Nephron progenitor cell (in vitro differentiated cells): ENCODE data around the gene SLC25A39.

ENCODE experiments used
- DNase-seq: peaks from one replicate; pipeline ENCODE4 v3.0.0; 2021
- H3K27ac Mint-ChIP-seq: 2 replicates; pipeline ENCODE4 v1.8.0; 2021; ENCODE audit warnings: mild to moderate bottlenecking, moderate library complexity, mixed read lengths
- H3K27me3 Mint-ChIP-seq: 2 replicates; pipeline ENCODE4 v1.8.0; 2021; ENCODE audit warnings: mild to moderate bottlenecking, low read depth, mixed read lengths; ENCODE audit not compliant: poor library complexity
- H3K36me3 Mint-ChIP-seq: 2 replicates; pipeline ENCODE4 v1.8.0; 2021; ENCODE audit warnings: low read depth, mixed read lengths
- H3K4me1 Mint-ChIP-seq: 2 replicates; pipeline ENCODE4 v1.8.0; 2021; ENCODE audit warnings: mixed read lengths
- H3K4me3 Mint-ChIP-seq: 2 replicates; pipeline ENCODE4 v1.8.0; 2021; ENCODE audit warnings: mild to moderate bottlenecking, moderate library complexity, mixed read lengths
- H3K9me3 Mint-ChIP-seq: 2 replicates; pipeline ENCODE4 v1.8.0; 2021; ENCODE audit warnings: mild to moderate bottlenecking, moderate library complexity, mixed read lengths
- TF ChIP-seq, protein P1 (sequence below): fragments of 200-600 bp; sonication (generic); IDR thresholded peaks from 2 replicates; pipeline ENCODE4 v1.5.0; 2021; ENCODE audit warnings: antibody characterized with exemption

The SLC25A39 gene

DNA sequence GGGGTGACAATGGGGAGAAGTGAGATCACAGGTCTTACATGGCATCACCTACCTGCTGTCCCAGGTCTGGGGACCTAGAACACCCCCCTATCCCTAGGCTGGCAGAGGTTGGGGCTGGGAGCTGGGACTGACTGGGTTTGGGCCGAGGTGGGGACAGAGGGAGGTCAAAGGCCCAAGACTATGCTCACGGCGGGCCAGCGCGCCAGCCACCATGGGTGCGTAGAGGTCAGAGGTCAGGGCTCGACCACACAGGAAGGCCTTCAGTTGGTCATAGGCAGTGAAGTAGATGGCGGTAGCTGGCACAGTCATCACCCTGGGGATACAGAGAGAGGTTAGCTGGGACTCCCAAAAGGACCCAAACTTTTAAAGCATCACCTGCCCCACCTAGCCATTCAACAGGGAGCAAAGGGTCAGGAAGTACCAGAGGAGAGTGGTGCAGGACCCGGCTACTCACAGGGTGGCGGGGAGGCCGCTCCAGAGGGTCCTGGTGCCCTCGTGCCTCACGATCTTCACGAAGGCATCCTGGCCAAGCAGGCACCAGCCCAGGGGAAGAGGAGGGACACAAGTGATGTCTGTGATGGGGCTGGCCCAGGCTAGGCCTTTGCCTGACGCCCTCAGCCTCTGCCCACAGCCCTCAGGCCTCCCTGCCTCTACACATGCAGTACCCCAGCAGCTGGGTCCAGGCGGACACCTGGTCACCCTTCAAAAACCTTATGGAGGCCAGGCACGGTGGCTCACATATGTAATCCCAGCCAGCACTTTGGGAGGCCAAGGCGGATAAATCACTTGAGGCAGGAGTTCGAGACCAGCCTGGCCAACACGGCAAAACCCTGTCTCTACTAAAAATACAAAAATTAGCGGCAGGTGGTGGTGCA is 3.1 kb downstream of the SLC25A39 start:
- H3K4me1 Mint-ChIP-seq = peaks cover 14% of the 10 kb centered on the region
- TF ChIP-seq, protein P1, sequence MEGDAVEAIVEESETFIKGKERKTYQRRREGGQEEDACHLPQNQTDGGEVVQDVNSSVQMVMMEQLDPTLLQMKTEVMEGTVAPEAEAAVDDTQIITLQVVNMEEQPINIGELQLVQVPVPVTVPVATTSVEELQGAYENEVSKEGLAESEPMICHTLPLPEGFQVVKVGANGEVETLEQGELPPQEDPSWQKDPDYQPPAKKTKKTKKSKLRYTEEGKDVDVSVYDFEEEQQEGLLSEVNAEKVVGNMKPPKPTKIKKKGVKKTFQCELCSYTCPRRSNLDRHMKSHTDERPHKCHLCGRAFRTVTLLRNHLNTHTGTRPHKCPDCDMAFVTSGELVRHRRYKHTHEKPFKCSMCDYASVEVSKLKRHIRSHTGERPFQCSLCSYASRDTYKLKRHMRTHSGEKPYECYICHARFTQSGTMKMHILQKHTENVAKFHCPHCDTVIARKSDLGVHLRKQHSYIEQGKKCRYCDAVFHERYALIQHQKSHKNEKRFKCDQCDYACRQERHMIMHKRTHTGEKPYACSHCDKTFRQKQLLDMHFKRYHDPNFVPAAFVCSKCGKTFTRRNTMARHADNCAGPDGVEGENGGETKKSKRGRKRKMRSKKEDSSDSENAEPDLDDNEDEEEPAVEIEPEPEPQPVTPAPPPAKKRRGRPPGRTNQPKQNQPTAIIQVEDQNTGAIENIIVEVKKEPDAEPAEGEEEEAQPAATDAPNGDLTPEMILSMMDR = no peak
- no peak overlapping the region for H3K4me3 Mint-ChIP-seq
- no peak for DNase-seq
- peaks cover 43% of the 10 kb centered on the region for H3K27me3 Mint-ChIP-seq
- H3K9me3 Mint-ChIP-seq = peaks cover 4% of the 10 kb centered on the region
- H3K36me3 Mint-ChIP-seq = peaks cover 6% of the 10 kb centered on the region
- no peak overlapping the region for H3K27ac Mint-ChIP-seq

DNA sequence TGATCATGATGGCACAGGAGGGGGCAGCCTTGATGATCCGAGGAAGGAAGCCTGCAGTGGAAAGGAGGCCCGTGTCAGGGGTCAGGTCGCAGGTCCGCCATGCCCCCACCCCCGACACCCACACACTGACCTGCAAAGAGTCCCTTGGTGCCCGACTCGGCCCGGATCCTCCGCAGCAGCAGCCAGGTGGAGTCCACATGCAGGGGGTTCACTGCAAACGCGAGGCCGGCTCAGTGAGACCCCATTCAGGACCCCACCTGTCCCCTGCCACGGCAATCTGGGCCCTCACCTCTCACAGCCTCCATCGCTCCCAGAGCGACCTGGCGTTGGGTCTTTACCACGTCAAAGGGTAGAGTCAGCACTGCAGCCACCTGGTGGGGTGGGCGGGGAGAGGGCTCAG is 4.6 kb downstream of the SLC25A39 start:
- no peak for DNase-seq
- Mint-ChIP-seq H3K9me3 (peaks cover 4% of the 10 kb centered on the region), H3K4me3 (no peak overlapping the region), H3K4me1 (peaks cover 26% of the 10 kb centered on the region), H3K36me3 (peaks cover 6% of the 10 kb centered on the region), H3K27ac (no peak overlapping the region), H3K27me3 (peaks cover 44% of the 10 kb centered on the region)
- TF ChIP-seq, protein P1 = no peak

DNA sequence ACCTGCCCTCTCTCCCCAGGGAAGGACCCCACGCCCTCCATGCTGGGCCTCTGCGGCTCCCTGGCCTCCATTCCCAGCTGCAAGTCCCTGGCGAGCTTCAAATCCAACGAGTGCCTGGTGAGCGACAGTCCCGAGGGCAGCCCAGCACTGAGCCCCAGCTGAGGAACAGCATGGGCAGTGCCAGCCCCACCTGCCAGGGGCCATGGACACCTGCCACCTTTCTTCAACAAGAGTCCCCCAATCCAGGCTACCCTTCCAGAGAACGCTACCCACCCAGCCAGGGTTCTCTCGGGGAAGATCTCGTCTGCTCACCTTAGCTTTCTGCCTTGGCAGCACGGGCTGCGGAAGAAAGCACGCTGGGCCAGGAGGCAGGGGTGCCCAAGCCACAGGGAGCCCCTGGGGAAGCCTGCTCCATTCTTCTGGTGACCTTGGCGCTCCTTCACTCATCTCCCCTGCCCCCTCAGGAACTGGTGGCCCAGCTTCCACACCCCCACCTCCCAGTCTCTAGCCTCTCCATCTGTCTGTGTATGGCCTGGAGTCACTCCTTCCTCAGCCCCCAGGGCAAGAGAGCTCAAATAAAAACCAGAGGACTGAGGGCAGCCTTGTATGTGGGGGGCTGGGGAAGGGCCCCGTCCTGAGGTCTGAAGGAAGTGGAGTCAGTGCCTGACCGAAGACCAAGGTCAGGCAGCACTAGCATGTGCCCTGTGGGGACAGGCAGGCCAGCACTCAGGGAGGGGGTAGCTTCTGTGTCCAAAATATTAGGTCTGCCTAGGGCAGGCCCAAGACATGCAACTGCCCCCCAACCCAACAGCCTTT is 6.3 kb downstream of the SLC25A39 start:
- TF ChIP-seq, protein P1 = no peak
- peaks cover 18% of the 10 kb centered on the region for H3K4me1 Mint-ChIP-seq
- H3K4me3 Mint-ChIP-seq = no peak overlapping the region
- H3K36me3 Mint-ChIP-seq = peaks cover 6% of the 10 kb centered on the region
- no peak for DNase-seq
- H3K9me3 Mint-ChIP-seq = peaks cover 4% of the 10 kb centered on the region
- H3K27ac Mint-ChIP-seq = no peak overlapping the region
- H3K27me3 Mint-ChIP-seq = peaks cover 56% of the 10 kb centered on the region

DNA sequence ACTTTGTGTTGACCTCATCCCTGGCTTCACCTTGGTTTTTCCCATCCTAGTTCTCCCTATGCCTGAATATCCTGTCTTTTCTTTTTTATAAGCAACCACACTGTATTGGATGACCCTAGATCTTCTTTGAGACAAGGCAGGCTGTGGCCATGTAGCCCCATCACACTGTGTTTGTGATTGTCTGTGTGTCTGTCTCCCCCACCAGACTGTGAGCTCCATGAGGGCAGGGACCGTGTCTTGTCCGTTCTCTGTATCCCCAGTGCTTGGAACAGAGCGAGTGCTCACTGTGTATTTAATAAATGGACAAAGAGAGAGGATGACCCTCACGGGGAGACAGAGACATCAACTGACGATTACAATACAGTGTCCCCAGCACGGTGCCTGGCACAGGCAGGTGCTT is 7.1 kb downstream of the SLC25A39 start:
- peaks cover 4% of the 10 kb centered on the region for H3K9me3 Mint-ChIP-seq
- H3K27me3 Mint-ChIP-seq = peaks cover 63% of the 10 kb centered on the region
- TF ChIP-seq, protein P1 = no peak
- H3K4me3 Mint-ChIP-seq = peak overlapping the region; percentile 61
- no peak overlapping the region for H3K27ac Mint-ChIP-seq
- H3K36me3 Mint-ChIP-seq = peaks cover 6% of the 10 kb centered on the region
- no peak for DNase-seq
- H3K4me1 Mint-ChIP-seq = peaks cover 18% of the 10 kb centered on the region

DNA sequence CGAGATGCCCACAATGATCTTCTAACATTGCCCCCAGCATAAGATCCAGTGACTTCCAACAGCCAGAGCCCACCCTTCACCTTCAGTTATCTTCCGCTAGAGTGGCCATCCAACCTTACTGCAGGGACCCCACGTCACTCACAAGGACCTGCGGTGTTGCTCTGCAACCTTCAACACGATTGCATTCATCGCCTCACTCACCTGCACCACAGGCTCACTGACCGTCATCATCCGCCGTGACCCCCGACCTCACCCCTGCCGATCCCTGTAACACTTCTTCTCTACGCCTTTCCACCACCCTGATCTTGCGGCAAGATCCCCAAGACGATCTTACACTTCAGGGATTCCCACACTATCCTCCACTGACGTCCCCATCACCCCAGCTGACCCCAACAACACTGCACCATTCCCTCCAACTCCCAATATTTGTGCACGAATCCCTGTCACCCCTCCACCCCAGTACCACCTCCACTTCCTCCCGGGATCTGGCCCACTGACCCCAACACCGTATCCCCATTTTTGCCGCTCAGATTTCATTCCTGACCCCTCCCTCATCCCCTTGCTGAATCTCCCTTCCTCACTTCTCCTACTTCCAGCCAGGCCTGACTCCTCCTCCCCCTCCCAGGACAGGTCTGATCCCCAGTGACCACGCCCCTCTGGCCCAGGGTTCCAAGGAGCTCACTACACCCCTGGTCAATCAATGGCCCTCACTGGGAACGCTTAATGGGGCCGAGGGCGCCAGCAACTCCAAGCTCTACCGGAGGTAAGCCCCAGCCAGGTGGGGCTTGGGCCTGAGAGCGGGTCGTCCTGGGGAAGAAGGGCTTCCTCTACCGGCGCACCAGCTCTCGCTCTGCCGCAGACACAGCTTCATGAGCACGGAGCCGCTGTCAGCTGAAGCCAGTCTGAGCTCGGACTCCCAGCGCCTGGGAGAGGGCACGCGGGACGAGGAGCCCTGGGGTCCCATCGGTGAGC is 8.6 kb downstream of the SLC25A39 start:
- Mint-ChIP-seq H3K4me1 (peaks cover 18% of the 10 kb centered on the region), H3K4me3 (peak overlapping the region; percentile 79), H3K36me3 (peaks cover 6% of the 10 kb centered on the region), H3K9me3 (peaks cover 4% of the 10 kb centered on the region), H3K27me3 (peaks cover 78% of the 10 kb centered on the region), H3K27ac (no peak overlapping the region)
- TF ChIP-seq, protein P1 = no peak
- peak; percentile 65 for DNase-seq
